NCI-H526 (cell line): ENCODE data around the gene SLC25A25.

ENCODE experiments used
- DNase-seq, 2 experiments: peaks; one replicate each; lab custom pipeline; 2025; lab: John Stamatoyannopoulos, UW

SLC25A25 gene

DNA sequence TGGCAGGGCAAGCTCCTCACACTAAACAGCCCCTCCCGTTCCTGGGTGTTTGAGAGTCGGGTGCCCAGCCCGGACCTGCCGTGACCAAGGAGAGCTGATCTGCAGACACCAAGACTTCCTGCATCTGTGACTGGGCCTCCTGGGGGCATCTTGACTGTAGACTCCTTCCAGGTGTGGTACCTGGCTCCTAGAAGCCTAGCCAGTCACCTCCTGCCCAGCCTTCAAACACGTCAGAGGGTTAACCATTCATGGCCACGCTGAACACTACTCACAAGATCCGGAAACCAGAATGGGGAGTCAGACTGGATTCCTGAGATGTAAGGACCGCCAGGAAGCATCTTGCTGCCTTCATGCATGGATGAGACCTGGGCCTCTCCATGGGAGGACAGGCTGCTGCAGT is 77.5 kb downstream of the SLC25A25 start:
- no peak for DNase-seq

DNA sequence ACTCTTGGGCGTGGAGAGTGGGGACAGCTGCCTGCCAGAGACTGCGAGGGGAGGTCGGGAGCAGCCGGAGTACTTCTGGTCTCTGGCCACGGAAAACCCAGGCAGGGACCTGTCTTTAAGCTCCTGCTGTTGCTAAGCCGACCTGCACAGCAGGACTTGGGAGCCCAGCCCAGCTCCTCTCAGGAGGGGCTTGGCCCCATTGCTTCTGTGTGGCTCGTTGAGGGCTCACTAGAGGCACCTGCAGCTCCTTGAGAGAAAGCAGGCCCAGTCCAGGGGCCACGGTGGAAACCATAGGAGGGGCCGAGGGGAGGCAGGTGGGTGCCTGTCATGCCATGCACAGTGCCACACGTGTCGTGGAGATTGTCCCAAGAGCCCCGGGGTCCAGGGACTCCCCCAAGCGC is 77.9 kb downstream of the SLC25A25 start:
- DNase-seq = no peak

DNA sequence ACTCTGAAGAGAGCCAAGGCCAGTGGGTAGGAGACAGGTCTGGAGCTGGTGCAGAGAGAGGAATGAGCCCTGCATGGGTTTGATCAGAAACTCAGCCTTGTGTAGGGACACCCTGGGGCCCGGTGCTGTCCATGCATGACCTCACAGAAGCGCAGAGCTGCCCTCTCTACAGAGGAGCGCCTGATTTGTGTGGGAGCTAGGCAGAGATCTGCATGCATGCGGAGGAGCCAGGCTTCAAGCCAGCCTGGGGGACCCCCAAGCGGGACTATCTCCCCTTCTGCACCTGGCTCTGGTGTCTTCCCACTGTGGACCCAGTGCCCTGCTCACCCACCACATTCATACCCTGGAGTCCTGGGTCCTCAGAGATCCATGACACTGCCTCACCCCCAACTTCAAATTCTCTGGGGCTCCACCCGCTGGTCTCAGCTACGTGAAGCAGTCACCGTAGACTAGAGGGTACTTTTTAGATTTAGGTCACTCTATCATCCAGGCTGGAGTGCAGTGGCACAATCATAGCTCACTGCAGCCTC is 78.6 kb downstream of the SLC25A25 start:
- no peak for DNase-seq

DNA sequence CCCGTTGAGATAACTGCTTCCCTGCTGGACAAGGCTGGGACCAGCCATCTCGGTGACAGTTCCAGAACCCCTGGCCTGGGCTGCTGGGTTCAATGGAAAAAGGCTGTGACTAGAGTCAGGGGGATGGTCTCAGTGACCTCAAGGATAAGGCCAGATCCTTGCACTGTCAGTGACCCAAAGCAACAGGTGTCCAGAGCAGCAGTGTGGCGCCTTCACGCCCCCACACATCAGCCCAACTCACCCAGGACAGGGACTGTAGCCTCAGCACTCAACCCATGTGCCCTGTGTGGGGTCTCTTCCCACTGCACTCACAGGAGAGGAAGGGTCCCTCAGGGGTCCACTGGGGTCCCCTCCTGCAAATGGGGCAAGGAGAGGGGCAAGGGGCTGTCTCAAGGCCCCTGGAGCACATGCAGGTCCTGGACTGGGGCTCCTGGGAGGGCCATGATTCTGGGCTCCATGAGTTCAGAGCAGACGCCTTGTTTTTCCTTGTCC is 80.5 kb downstream of the SLC25A25 start:
- no peak for DNase-seq

DNA sequence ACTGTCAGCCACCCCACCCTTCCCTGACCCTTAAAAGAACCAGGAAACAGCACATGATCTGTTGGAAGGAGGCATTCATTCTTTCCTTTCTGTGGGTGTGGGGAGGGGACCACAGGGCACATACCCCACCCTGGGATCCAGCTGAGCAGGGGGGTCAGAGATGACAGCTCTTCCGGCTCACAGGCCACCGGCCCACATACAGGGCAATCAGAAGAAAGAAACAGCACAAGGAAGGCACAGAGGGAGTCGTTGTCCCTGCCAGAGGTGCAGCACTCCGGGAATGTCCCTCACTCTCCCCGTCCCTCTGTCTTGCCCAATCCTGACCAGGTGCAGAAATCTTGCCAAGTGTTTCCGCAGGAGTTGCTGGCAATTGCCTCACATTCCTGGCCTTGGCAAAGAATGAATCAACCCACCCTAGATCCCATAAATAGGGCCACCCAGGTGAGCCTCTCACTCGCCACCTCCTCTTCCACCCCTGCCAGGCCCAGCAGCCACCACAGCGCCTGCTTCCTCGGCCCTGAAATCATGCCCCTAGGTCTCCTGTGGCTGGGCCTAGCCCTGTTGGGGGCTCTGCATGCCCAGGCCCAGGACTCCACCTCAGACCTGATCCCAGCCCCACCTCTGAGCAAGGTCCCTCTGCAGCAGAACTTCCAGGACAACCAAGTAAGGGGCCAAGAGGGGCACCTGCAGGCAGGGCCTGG is 81.1 kb downstream of the SLC25A25 start, which contains the start of gene LCN2:
LCN2 (plus strand) TSS at position 453 of the 701 bp plus-strand sequence; CDS start at position 526, 73 bp downstream.
- no peak for DNase-seq

DNA sequence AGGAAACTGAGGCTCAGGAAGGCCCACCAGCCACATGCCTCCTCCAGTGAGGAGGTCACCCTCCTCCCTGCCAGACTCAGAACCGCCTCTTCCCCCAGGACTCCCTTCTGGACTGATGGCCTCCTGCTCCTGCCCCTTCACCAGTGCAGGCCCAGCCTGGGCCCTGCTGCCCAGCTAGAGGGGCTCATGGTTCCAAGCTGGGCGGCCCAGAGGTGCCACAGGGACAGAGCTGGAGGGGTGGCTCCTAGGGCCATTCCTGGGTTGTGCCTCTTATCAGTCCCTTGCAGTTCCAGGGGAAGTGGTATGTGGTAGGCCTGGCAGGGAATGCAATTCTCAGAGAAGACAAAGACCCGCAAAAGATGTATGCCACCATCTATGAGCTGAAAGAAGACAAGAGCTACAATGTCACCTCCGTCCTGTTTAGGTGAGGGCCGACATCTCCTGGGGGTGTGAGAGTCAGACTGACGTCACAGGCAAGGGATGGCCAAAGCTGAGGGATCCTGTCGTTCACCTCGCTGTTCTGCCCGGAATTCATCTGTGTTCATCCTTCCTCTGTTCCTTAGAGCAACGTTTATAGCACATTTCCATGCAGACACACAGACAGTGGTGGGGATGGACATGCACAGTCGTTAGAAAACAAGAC is 82.0 kb downstream of the SLC25A25 start:
- no peak for DNase-seq

DNA sequence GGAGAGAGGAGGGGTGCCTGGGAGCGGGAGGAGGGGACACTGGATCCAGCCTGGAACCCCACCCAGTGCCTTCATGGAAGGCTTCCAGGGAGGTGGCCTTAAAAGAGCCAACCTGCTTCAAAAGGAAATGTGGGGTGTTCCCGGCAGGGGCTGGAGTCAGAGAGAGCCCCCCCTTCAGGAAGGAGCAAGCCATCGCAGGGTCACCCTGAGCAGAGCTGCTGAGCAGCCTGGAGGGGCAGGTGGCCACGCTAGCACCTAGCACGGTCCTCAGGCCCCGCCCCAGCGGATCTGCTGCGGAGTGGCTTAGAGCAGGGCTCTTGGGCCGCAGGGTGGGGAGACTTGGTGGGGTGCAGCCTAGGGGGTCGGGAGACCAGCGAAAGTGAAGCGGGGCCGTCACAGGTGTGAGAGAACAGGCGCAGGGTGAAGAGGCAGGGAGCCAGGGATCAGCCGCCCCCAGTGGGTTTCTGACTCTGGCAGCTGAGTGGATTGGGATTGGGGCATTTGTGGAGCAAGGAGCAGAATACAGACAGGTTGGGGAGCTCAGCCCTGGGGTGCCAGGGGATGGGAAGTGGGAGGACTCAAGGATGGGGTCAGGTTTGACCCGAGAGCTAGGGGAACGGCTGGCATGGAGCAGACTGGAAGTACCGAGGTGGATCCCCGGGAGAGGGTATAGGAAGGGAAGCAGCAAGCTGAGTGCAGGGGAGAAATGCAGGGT is 82.7 kb downstream of the SLC25A25 start:
- DNase-seq = peak in 1 of 2 experiments; percentile 52

DNA sequence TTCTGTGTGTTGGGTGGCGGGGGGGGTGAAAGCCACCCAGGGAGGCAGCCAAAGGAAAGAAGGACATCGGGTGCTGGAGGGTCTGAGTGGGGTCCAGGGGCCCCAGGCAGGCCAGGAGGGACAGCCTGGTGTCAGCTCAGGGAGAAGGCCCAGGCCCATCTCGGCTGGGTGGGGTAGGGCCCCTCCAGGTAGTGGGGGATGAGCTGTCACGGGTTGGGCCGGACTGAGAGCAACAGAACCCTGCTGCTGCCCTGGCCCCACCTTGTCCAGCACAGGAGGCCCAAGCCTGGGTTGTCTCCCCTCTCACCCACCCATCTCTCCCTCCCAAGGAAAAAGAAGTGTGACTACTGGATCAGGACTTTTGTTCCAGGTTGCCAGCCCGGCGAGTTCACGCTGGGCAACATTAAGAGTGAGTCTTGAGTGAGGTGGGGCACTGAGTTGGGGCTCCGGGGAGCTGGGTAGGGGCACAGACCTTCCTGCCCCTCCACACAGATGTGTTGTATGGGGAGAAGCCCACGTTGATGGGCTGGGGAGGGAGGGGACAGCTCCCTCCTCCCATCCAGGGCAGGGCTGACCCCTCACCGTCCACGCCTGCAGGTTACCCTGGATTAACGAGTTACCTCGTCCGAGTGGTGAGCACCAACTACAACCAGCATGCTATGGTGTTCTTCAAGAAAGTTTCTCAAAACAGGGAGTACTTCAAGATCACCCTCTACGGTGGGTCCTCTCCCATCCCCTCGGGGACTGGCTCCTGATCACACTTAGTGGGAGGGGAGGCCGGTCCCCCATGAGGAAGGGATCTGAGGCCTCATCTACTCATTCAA is 83.5 kb downstream of the SLC25A25 start:
- DNase-seq = no peak

DNA sequence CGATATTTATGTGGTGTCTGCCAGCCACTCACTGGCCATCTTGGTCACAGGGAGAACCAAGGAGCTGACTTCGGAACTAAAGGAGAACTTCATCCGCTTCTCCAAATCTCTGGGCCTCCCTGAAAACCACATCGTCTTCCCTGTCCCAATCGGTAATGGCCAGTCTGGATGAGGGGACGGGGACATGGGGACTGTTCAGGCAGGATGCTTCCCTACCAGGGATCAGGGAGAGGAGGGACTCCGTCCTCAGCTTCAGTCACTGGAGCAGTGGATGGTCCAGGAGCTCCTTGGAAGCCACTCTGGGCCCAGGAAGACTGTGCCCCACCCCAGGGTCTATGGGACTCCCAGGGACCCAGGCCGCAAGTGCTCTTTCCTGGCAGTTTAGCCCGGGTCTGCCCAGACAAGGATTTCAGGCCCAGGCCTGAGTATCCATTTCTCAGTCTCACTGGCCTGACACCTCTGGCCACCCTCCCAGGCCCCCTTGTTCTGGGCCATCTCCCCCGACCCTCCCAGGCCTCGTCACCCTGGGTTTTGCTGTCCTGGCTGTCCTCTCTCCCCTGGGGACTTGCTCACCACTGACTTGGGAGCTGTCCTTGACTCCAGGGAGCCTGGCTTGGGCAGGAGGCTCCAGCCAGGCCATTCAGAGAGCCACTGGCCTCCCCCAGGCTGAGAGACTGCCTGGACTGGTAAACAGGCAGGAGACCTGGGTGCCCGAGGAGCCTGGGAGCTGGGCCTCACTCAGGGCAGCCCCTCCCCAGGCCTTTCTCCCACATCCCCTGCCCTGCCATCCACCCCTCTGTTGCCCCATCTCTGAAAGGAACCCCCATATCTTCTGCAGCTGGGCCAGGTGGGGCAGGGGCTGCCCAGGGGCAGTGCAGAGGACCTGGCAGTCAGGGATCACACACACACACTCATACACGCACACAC is 84.4 kb downstream of the SLC25A25 start:
- no peak for DNase-seq

DNA sequence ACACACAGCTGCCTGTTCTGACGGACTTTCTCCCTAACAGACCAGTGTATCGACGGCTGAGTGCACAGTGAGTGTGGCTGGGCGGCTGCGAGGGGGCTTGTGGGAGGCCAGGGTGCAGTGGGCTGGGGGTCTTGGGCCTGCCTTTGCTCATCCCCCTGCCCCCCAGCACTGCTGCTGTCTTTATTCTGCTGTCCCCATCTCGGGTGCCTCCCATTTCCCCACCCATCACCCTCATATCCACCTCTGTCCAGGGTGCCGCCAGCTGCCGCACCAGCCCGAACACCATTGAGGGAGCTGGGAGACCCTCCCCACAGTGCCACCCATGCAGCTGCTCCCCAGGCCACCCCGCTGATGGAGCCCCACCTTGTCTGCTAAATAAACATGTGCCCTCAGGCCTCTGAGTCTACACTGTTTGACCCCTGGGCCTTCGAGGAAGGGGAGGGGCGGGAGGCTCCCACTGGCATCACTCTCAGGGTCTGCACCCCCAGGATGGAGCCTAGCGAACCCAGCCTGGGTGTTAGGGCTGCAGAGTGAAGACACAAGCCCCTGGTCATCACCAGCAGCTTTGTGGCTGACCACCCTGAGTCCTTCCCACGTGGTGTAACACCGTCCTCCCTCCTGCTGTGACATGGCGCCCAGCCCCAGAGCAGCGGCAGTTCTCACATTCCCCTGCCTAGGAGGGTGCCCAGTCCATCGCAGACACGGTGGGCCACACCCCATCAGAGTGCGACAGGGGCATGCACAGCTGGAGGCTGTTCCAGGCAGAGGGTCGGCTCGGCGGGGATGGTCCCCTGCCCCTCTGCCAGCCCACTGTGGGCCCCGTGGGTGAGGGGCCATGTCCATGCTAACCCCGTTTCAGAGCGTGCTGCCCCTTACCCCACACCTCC is 85.3 kb downstream of the SLC25A25 start:
- no peak for DNase-seq

DNA sequence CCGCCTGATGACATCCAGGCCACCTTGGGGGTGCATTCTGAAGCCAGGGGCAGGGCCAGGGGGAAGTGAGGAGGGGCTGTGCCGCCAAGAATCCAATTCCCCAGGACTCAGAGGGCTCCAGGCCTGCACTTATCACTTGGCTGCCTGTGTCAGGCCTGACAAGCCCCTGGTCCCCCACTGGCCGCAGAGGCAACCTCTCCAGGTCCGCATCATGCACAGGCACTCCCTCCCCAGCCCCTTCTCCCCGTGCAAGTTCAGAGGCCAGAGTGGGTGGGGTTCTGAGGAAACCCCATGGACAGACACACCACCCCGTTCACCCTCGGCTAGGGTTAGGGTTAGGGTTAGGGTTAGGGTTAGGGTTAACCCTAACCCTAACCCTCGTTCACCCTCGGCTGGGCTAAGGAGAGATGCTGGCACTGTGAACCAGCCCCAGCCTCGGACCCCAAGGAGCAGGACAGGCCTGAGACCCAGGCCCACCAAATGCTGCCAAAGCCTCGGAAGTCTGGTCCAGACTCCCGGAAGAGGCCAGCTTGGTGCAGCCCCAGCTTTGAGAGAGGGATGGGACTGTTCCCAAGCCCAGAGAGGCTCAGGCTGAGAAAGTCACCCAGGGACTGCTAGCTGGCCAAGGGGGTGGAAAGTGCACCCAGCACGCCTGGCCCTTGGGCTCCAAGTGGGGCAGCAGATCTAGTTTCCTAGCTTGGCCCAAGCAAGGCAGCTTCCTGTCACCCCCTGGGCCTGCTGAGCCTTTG is 86.1 kb downstream of the SLC25A25 start:
- no peak for DNase-seq

DNA sequence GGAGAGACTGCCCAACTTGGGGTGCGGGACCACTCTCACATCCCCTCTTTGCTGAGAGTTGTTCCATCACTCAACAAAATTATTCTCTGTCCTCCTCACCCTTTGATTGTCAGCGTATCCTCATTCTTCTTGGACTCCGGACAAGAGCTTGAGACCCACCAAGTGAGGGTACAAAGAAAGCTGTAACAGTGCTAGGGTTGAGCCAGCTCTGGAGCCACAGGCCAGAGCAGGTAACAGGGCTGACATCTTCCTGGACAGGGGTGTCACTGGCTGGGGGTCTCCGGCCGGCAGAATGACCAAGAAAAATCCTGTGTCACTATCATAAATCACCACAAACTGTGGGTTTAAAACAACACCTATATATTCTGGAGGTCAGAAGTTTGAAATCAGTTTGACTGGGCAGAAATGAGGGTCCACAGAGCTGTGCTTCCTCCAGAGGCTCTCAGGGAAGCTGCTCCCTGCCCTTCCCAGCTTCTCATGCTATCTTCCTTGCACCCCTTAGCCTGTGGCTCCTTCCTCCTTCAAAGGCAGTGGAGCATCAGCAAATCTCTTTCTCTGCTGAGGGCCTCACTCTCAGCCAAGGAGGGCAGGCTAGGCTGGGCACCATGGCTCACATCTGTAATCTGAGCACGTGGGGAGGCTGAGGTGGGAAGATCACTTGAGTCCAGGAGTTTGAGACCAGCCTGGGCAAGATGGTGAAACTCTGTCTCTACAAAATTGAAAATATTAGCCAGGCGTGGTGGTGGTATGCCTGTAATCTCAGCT is 87.9 kb downstream of the SLC25A25 start:
- DNase-seq = no peak
